Activated CD4-positive, alpha-beta T cell treated with anti-CD3 and anti-CD28 coated beads, Interleukin-2, Interleukin-4, amounts not matched to agents 100 ng/mL and 50 ng/mL, durations not matched to agents 16 hours and 8 hours (primary cell): ENCODE results near the gene CNIH3.

Experiments
- DNase-seq: peaks from one replicate; pipeline ENCODE4 v3.0.0-alpha.2; 2020; ENCODE audit warnings: low spot score

CNIH3 gene

DNA sequence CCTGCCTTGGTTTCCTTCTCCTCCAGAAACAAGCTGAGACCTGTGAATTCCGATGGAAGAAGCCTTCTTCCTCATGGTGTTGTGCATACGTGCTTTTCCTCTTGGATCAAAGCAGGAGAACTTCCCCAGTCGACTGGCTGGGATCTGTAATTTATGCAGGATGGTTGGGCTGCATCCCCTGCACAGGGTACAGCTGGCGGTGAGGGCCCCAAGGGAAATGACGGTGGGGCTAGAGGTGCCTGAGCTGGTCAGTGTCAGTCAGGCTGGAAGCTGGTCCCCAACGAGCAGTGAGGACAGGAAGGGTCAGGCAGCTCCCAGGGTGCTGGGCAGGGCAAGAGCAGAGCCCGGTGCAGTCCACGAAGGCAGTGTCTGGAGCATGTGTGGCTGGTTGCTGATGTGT is 106.7 kb downstream of the CNIH3 start:
- DNase-seq, result no peak

DNA sequence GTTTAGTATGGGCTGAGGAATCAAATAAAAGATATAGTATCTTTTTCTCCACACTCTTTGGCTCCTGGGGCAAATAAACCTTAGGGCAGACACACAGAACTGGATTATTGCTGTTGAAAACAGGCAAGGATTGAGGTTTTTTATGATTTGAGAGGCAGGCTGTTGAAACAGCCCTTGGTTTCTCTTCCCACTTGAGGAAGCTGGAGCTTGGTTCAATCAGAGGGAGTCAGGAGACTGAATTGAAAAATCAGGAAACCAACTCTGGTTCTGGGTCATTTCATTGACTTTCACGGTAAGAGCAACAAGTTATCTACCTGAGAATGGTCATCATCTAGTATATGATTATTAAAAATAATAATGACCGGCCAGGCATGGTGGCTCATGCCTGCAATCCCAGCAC is 108.4 kb downstream of the CNIH3 start:
- DNase-seq, result no peak

DNA sequence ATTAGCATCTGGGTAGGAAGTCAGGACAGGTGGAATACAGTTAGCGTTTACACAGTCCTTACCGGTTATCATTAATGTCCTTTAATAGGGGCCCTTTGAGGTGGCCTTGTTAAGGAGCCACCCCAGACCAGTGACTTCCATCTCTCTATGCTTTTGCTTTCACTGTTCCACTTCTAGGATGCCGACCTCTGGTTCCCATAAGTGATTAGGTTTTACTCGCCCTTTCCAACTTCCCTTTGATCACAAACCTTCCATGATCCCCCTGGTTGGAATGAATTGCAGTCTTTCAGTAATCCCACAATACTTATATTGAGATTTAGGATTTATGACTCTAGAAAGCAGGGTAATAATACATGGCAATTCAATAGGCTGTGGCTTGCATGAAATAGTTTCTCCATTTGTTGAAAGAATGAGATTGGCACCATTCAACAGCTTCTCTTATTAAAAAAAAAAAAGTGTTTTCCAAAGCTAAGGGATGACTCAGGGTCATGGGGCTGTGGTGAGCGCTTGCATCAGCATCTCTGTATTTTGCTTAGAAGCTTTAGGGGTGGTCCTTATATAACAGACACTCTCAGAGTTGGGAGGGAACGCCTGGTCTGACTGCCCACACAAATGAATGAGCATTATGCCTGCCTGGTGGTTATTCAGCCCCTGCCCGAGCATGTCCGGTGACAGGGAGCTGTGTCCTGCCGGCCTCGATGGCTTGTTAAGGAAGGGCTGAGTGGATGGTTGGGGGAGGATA is 110.5 kb downstream of the CNIH3 start:
- DNase-seq, result no peak

DNA sequence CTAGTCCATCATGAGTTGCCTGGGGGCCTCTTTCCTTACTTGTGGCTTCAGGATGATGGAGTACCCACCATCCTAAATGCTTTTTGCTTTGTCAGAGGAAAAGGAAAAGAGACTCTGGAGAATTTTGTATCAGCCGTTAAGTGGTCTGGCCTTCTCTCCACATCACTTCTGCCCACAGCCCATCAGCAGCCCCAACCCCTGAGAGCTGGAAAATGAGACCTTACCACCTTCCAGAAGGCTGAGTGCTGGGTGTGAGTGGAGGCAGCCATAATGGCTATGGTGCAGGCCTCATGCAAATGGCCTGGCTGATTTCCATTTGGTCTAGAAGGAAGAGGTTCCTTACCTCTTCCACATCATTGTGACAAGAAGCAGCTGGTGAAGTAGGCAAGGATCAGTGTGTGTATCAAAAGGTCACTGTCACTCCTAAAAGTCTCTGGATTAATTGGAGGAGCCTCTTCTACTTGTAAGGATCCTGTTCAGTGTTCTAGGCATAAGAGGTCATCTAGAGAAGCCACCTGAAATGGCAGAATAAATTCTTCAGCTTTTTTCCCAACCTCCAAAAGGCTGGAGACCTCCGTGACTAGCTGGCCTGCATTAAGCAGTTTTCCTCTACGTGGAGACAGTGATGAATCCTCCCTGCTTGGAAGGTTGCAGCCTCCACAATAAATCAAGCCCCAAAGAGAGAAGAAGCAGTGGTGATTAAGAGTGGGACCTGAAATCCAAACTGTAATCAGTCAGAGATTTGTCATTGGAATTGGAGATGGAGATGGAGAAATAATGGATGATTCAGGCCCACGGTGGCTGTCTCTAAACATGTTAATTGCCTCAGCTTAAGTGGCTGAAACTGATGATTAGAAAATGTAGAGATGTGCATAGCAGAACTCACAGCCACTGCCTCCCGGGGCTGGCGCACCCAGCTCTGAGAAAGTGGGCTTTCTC is 111.5 kb downstream of the CNIH3 start:
- no peak for DNase-seq

DNA sequence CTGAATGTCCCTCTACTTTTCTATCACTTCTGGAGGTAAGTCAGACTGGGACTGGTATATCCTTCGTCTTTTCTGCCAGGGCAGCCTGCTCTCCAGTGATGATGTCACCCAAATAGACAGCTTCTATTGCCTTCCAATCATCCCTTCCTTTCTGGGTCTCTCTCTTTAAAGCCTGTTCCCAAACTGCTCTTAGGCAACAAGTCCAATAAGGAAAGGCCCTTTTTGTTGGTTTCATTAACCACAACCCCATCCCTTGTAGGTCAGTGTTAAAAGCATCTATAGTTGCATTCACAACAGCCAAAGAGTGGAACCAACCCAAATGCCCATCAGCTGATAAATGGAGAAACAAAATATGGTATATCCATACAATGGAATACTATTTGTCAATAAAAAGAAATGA is 114.4 kb downstream of the CNIH3 start:
- no peak for DNase-seq

DNA sequence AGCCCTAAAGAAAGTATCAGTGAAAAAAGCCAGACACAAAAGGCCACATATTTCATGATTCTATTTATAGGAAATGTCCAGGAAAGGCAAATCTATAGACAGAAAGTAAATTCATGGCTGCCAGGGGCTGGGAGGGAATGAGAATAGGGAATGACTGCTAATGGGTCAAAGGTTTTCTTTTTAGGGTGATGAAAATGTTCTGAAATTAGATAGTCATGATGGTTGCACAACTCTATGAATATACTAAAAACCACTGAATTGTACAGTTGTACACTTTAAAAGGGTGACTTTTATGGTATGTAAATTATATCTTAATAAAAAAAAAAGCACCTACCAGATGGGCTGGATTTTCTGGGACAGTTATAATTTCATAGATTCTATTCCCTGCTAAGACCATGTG is 114.8 kb downstream of the CNIH3 start:
- DNase-seq, result no peak

DNA sequence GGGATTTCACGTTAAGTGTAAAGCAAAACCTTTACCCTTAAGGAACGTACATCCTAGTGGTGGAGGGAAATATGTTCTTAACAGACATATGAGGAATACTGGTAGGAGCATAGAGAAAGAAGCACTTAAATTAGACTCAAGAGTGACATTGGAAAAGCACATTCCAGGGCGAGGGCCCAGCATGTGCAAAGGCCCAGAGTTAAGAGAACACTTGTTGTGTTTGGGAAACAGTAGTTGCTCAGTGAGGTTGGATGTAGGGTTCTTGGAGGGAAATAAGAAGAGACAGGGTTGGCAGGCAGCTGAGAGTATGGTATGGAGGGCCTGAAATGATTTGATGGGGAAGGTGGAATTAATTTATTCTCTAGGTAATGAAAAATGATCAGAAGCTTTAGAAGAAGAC is 115.5 kb downstream of the CNIH3 start:
- DNase-seq, result no peak

DNA sequence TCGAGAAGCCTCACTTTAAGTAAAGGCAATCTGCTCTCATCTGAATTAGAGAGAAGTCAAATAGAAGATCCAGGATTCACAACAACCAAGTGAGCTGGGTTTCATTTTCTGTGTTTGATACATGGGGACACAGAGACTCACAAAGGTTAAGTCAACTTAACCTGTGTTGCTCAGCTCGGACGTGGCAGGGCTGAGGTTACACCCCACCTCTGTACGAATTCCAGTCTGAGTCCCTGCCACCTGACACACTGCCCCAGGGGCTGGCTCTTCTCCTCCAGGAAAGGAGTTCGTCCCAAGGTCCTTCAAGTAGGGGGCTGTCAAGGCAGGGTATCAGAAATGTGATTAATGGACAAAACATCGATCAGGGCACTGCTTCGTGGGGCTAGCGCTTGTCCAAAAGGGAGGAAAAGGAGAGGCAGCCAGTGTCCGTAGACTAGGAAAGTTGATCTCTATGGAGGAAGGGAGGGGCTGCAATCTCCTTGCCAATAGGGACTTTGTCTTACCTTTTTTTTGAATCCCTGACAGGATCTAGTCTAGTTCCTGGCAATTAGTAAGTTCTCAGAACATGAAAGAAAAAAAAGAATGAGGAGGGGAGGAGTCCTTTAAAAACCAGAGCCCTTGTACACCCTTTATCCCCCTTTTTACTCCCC is 116.4 kb downstream of the CNIH3 start:
- no peak for DNase-seq

DNA sequence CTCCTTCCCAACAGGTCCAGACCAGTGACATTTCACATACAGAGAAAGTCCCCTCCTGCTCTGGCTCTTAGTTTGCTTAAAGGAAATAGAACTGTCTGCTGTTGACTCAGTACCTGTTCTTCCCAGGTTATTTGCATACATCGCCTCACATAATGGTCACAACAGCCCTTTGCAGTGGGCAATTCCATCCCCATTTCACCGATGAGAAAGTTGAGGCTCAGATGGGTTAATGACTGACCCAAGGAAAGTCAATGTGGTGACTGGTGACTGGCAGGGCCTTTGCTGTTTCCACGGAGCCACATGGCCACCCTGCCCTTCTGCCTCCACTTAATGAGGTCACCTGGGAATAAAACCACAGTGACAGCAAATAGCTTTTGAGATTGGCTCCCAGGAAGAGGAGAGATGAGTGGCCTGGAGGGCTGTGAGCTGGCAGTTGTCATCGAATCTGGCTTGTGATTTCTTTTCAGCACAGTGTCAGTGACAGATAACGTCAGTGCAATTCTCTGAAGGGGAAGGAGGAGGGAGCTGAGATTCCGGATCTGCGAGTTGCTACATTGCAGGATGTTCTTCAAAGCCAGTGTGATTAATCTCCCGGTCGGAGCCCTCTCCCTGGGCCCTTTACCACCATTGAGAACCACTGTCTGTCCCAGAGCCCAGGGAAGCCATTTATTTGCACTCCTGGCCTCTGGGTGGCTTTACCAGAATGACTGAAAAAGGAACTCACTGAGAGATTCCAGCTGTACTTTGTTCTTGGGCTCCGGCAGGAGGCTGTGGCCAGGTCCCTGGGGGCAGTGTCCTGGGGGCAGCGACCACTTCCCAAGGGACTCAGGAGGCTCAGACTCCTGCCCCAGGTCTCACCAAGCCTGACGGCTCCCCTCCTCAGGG is 117.2 kb downstream of the CNIH3 start:
- no peak for DNase-seq

DNA sequence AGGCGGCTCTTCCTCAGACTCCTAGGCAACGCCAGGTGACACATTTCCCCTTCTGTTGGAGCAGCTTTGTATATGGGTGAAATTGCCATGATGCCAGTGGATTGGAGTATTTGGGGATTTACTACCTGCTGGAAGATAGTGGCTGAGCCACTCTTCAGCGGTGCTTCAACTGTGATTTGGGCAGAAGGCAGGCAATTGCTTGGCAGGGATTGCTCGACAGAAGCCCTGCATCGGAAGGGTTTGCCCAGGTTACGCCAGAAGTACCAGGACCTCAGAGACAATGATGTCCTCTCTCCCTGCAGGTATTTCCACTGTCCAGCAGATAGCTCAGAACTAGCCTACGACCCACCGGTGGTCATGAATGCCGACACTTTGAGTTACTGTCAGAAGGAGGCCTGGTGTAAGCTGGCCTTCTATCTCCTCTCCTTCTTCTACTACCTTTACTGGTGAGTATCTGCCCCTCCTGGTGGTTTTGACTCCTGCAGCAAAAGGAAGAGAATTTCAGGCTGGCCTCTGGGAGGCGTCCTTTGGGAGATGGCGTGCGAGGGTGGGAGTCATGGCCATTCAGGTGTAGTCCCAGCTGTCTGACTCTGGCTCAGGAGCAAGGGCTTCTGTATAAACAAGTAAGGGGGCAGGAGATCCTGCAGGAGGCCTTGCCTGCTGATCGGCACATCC is 118.3 kb downstream of the CNIH3 start:
- DNase-seq, result no peak

DNA sequence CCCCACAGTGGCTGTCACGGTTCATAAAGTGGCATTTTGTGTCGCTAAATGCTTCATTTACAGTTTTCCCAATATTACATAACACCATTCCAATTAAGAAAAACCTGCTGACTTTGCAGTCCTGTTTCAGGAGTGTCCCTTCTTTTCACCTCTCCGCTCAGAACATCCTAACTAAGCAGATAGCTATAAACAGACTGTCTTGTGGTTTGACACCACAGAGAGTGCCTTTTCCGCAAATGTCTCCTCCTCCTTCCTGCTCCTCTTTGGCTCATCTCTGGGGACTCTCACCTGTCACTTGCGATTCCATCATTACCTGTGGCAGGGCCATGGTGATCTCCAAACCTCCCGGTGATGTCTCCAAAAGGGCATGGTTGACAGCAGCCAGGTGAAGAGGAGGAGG is 119.0 kb downstream of the CNIH3 start:
- DNase-seq, result no peak

DNA sequence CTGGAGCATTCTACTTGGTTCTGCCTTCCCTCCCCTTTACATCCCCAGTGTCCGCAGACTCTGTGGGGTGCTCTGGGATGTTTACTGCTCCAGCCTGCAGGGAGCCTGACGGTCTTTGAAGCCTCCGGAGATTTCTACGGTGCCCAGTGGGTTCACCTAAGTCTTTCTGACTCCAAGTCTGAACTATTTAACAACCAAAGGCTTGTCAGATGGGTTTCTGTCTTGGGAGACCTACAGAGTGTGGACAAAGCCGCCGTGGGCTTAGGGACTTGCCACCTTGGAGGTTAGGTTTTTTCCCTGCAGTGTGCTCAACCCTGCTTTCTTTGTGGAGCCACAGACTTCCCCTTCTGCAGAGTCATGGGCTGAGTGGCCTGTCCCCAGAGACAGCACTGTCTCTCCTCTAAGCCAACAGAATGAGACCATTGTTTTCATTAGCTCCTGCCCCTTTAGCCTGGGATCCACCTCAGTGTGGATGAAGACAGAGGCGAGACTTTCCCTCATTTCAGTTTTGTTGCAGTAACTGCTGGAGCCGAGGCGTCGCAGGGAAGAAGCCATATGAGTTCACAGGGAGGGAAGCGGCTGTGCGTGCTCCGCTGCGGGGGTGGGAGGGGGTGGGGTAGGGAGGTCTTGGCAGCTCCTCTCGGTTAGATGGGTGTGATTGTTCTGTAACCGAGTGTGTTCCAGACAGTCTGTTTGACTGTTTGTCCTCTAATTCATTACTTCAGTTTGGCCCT is 120.7 kb downstream of the CNIH3 start:
- DNase-seq, result no peak

DNA sequence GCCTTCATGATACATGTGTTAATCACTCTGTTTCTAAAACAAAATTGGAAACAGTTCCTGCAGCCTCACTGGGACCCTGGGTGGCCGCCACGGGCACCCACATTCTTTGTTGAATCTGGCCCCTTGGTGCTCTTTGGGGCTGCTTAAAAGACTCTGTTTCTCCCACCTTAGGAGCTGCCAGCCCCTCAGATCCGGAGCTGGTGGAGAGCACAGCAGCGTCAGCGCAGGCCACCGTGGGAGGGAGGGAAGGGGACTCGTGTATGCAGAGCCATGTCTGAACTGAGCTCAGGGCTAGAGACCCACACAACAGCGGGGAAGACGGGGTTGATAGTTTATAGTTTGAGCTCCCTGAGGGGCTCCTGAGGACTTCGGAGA is 121.2 kb downstream of the CNIH3 start:
- DNase-seq, result no peak

DNA sequence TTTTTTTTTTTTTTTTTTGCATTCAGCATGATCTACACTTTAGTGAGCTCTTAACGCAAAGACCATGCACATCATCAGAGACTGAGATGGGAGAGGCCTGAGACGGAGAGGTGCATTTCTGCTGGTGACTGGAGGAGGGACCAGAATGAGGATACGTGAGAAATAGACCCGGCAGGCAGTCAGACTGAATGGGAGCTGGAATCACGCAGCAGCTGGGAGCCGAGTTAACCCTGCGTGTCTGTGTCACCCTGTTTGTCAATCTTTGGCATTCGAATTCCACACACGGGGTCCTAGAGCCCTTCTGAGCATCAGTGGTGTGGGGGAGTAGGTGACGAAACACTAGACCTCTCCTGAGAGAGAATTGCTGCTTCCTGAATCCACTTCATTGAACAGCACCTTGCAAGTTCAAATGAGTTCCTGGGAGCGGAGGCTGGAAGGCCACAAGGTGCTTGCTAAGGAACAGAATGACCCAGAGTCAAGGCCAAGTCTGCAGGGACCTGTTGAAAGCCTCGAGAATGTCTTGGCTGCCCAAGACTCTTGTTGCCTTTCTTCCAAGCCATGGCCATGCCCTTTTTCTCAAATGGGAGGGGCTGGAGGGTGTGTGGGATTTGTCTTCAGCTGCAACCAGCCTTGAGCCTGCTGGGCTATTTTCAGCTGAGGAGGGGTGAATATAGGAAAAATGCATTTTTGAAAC is 123.3 kb downstream of the CNIH3 start:
- DNase-seq, result no peak

DNA sequence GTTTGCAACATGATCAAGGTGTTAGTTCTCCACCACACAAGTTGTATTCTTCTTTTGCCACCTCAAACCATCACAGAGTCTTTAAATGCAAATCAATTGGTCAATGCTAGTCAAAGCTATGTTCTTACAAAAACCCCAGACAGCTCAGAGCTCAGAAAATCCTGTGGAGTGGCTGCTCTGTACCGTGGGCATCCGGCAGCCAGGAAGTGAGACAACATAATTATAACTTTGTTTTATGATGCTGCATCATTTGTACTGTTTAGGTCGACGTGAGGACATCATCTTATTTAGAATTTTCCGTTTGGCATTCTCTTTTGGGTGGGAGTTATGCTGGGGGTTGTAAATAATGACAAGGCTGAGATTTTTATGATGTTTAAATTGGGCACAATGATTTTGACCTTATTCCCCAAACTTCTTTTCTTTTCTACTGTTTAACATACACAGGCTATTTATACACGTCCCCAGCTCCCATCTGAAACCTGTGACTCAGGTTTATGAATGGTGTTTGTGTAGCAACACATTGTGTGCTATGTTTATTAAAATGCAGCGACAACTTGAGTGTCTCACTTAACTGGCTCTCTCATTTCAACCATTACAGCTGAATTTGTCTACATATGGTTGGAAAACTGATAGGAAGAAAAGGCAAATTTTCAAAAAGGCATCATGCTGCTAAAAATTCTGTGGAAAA is 124.0 kb downstream of the CNIH3 start:
- DNase-seq, result no peak

DNA sequence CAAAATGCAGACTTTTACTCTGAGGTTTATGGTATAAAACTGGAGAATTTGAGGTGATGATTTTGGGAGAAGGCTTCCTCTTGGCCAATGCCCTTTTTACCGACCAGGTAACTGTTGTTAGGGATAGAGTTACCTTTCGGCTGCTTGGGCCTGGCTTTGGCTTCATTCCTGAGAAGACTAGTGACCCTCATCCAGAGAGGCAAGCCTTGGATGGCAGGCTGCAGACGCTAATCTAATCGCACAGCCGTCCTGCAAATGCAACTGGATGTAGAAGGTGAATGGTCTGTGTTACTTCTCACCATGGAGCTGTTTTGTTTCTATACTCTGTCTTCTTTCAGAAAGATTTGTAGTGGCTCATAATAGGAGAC is 124.6 kb downstream of the CNIH3 start:
- no peak for DNase-seq

DNA sequence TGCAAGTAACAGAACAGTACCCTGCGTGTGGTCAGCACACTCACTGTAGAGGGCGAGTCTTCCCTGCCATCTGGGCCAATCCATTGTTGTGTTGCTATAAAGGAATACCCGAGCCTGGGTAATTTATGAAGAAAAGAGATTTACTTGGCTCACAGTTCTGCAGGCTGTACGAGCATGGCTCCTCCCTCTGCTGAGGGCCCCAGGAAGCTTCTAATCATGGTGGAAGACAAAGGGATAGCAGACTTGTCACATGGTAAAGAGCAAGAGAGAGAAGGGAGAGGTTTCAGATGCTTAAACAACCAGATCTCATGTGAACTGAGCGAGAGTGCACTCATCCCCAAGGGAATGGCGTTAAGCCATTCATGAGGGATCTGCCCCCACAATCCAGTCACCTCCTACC is 126.2 kb downstream of the CNIH3 start:
- DNase-seq, result no peak

DNA sequence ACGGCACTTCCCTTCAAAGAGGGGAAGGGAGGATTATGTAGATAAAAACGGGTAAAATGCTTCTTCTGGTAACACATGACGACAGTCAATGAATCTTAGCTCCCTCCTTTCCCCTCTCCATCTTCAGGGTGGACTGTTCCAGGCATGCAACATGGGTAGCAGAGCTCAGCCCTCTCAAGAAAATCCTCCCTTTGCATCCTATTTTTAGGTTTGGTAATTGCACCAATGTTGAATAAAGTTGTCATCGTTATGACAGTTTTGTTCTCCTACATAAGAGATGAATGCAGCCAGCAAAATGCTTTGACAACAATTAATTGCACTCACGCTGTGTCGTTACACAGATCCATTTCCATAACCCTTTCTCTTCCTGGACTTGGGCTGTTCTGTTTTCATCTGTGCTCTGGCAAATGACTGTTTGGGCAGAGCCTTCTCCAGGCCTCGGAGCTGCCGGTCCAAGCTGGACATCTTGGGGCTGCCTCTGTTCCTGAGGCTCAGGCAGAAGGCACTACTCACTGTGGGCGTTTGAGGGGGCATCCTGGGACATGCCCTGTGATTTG is 127.6 kb downstream of the CNIH3 start:
- DNase-seq, result no peak

DNA sequence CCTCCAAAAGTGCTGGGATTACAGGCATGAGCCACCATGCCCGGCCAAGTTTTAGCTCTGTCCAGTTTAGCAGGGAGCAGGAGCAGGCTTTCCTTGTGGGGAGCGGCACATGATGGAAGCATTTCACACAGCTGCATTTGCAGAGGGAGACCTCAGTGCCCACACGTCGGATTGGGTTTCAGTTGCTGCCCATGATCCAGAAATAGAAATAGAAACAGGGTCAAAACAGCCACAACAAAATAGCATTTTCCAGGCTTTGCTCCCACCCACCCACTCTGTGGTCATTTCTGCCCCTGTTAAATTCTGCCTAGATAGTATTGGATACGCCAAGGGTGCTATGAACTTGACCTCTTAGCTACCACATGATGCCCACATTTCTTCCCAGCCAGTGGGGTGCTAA is 128.4 kb downstream of the CNIH3 start:
- DNase-seq, result no peak
